Measurements from ENCODE around the gene NCEH1.
"Not testable (repeated sequence)": the region's sequence is repeated elsewhere in the genome, so short reads cannot be mapped to it uniquely, and the experiment has no call there.

Gene NCEH1

GRCh38 chr3:172710664-172711453, at the start of gene NCEH1:
TSS of gene NCEH1 (minus strand) at chr3:172711067. CDS start at chr3:172710984, 83 bp downstream.
- peak; percentile 87 for DNase-seq

GRCh38 chr3:172760416-172760815, 49.5 kb upstream of the NCEH1 start:
- not testable (repeated sequence) for DNase-seq

- no peak for DNase-seq
Observed at GRCh38 chr3:172753125-172753524, 42.3 kb upstream of the NCEH1 start.

- DNase-seq = no peak
Observed at GRCh38 chr3:172752651-172753050, 41.8 kb upstream of the NCEH1 start.

GRCh38 chr3:172751175-172751704, 40.4 kb upstream of the NCEH1 start:
- DNase-seq = peak; percentile 53

GRCh38 chr3:172750368-172751174, 39.7 kb upstream of the NCEH1 start, which contains the start of gene ECT2:
TSS of gene ECT2 (plus strand) at chr3:172750726. CDS start at chr3:172754531, 3,805 bp downstream.
- DNase-seq = peak; percentile 99

GRCh38 chr3:172750069-172750367, 39.2 kb upstream of the NCEH1 start:
- no peak for DNase-seq

- no peak for DNase-seq
Observed at GRCh38 chr3:172749230-172749965, 38.5 kb upstream of the NCEH1 start.

GRCh38 chr3:172746475-172746874, 35.6 kb upstream of the NCEH1 start:
- no peak for DNase-seq

- no peak for DNase-seq
Observed at GRCh38 chr3:172739462-172739861, 28.6 kb upstream of the NCEH1 start.

- DNase-seq = no peak
Observed at GRCh38 chr3:172735014-172735413, 24.1 kb upstream of the NCEH1 start.

GRCh38 chr3:172726380-172726779, 15.5 kb upstream of the NCEH1 start:
- DNase-seq = no peak

GRCh38 chr3:172722536-172723040, 11.7 kb upstream of the NCEH1 start:
- not testable (repeated sequence) for DNase-seq

- no peak for DNase-seq
Observed at GRCh38 chr3:172717493-172718088, 6.7 kb upstream of the NCEH1 start.

- DNase-seq = no peak
Observed at GRCh38 chr3:172716476-172716875, 5.6 kb upstream of the NCEH1 start.

- no peak for DNase-seq
Observed at GRCh38 chr3:172713316-172713715, 2.4 kb upstream of the NCEH1 start.

- DNase-seq = no peak
Observed at GRCh38 chr3:172711454-172711795, 558 bp upstream of the NCEH1 start.

GRCh38 chr3:172709774-172710663, 848 bp downstream of the NCEH1 start:
- DNase-seq = no peak

GRCh38 chr3:172708921-172709773, 1.7 kb downstream of the NCEH1 start:
- no peak for DNase-seq

GRCh38 chr3:172707967-172708366, 2.9 kb downstream of the NCEH1 start:
- DNase-seq = no peak

GRCh38 chr3:172707030-172707429, 3.8 kb downstream of the NCEH1 start:
- DNase-seq = no peak

Measured in NK-92 treated with Interleukin-12 subunit alpha and Interleukin-12 subunit beta, amount 100 ng/mL, for 24 hours (cell line).